DMS114 treated with DMSO at 0.1 percent for 48 hours (cell line): ENCODE data around the gene USP13.
A peak's percentile ranks its signal among the peaks of the same experiment; 100 is the strongest.

Experiments used
- DNase-seq: peaks from one replicate; lab custom pipeline; 2025; ENCODE audit not compliant: unreplicated experiment; lab: John Stamatoyannopoulos, UW

USP13 gene

DNA sequence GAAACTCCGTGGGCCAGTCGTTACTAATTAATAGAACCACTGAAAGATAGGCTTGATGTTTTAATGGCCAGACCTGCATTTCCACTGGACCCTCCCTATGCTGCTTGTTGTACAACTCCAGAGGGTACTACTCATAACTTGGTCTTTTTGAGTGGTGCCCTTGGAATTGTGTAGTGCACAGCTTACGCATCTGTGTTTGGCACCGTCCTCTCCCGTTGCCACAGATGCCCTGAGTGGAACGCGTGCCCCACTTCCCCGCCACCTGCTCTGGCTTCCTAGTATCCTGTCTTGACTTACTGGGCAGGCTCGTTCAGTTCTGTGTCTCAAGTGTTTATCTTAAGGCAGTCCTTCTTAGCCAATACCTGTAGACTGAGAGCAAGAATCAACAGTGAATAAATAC lies 78.7 kb downstream of the USP13 start:
- no peak for DNase-seq

DNA sequence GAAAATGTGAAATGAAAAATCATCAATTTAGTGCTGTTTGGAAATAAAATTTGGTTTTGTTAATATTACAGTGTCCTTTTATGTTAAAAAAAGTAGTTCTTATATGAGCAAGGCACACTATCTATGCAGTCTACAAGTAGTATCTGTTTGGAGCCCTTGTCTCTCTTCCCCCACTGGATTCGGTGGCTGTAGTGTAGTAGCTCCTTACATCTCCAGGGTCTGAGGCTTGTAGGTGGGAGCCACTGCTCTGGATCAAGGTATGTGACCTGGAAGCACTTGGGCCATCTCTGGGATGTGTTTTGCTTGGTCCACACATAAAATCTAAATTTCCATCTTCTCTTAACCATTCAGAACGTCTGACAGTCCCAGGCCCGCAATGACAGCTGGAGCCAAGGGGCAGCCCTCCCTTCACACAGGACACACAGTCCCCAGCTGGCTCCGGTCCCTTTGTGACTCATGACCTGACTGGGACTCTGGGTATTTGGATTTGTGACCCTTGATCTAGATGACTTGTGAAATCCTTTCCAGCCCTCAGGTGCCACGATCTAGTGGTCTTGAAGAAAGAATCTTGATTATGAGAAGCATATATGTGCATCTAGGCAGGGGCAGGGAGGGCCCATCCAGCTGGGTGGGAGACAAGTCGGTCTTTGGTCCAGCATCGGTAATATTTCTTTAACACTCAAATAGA lies 80.0 kb downstream of the USP13 start:
- DNase-seq: no peak

DNA sequence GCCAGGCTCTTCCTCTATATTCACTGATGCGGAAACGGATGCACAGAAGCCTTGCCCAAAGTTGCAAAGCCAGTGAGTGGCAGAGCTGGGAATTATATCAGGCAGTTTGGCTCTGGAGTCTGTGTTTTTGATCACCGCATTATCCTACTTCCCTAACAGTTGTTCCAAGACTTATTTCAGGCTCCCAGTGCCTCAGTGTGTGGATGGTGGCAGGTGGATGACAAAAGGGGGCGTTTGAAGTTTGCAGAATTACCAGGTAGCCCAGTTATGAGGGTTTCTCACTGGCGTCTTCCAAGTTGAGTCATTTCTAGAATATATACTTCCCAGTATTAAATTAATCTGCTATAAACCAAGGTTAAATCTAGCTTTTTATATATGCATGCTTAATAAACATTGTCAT lies 81.0 kb downstream of the USP13 start:
- no peak for DNase-seq

DNA sequence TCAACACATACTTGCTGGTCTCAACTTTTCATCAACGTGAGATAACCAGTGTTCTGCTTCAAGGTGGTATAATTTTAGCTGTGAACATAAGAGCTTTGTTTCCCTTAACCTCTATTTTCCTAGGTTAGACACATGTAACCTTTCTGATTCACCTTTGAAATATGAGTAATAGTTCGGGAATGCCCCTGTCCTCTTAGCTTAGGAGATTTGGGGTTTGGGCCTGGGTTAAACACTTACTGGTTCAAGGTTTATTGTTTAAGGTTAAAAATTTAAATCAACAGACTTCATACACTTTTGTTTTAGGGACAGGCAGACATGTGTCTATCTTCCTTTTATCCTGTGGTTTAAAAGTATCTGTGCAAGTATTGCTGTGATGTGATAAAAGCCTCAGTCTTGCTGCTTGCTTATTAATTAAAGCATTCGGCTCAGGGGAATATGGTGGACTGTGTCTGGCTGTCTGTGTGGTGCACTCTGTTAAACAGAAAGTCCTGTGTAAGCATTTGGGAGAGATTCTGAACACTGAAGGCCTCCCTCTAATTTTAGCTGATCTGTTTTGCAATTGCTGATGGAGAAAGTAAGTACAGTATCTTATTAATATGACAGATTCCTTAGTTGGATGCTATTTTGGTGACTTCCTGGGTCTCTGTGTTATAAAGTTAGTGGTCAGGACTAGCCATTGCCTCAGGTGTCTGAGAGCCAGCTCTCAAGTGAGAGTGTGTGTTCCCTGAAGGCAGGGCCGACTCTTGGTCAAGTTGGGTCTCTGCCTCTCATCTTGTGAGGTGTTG lies 81.8 kb downstream of the USP13 start:
- no peak for DNase-seq

DNA sequence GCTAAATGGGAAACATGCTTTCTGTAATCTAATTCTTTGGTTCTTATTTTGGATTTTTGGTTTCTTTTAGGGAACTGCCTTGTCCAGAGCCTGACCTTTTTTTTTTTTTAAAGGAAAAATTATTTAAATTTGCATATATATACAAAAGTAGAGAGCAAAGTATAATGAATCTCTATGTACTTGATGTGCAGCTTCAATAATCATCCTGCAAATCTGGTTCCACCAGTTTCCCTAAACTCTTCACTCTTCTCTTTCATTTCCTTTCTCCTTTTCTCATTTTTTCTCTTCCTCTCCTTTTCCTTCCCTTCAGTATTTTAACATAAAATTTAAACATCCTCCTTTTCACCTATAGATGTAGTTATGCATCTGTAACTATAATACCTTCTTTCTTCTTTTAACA lies 82.5 kb downstream of the USP13 start:
- no peak for DNase-seq

DNA sequence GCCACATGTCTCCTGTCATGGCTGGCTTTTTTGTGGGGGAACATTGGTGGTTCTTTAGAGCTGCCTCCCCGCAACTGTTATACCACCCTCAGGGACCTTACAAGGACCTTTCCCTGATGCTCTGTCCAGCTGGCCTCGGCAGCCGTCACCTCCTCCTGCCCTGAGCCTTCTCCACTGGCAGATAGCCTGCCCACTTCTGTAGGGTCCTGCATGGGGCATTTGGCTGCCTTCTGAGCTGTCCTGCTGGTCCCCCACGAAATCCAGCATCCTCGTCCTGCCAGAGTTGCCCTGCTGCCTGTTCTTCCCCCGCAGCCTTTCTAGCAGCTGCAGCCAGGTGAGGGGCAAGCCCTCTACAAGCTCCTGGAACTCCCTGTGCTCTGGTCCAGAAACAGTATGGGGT lies 86.2 kb downstream of the USP13 start:
- DNase-seq: no peak

- DNase-seq: no peak
These were observed 87.2 kb downstream of the USP13 start for GRCh38 chr3:179739816-179740594.

- no peak for DNase-seq
These were observed 91.1 kb downstream of the USP13 start for GRCh38 chr3:179743913-179744312.

DNA sequence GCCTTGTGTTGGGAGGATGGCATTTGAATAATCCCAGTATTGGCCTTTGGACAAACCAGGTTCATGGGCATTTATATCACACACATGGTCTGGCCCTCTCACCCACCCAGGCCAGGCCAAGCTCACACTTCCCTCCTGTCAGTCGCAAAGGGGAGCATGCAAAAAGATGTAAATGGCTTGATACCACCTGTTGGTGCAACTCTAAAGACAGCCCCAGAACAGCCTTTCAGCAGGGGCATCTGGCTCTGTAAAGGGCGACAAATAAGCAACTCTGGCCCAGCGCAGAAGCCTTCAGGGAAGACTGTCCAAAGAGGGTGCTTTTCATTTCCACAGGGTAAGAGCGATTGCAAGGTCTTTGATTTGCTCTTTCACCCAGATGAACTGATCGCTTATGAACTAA lies 91.8 kb downstream of the USP13 start:
- no peak for DNase-seq

- no peak for DNase-seq
These were observed 92.2 kb downstream of the USP13 start for GRCh38 chr3:179745079-179745478.

DNA sequence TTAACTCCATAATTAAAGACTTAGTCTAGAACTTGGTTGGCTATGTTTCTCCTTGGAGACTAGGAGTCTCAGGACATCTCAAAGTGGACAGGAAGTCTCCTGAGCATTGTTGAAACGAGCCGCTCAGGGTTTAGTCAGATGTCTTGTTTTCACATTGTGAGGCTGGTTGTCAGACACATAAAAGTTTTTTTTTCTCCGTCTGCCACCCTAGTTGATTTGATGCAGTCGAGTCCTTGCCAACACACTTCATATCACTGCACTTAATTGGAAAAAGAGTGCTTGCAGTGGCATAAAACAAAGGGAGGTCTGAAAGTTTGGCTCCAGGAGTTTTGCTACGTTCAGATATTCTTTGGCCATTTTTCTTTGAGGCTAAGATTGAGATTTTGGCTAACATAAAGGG lies 92.9 kb downstream of the USP13 start:
- no peak for DNase-seq

- no peak for DNase-seq
These were observed 98.0 kb downstream of the USP13 start for GRCh38 chr3:179750720-179751328.

DNA sequence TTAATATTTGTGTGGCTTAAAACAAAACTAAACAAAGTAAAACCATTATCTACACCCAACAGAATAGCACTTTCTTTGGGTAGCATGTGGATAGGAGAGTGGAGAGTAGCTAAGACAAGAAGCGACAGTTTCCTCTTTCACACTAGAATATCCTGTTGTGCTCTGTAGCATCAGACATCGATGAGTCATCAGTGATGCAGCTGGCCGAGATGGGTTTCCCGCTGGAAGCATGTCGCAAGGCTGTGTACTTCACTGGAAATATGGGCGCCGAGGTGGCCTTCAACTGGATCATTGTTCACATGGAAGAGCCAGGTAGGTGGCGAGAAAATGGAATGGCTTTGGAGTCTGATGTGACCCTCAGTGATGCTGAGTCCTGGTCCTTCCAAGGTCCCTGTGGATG lies 108.1 kb downstream of the USP13 start:
- DNase-seq: no peak

DNA sequence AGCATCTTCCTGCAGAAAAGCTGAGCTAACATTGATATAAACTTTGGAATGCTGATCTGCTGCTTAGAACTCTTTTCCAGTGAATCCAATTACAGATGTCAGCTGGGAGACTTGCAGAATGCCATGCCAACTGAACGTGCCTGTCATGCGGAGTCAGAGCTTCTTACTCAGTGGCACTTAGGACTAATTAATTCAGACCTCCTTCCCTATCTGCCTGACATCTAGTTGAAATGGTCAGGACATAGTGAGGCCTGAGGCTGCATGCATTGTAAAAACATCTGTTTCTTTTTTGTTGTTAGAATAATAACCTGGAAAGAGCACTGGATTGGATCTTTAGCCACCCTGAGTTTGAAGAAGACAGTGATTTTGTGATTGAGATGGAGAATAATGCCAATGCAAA lies 112.6 kb downstream of the USP13 start:
- no peak for DNase-seq

DNA sequence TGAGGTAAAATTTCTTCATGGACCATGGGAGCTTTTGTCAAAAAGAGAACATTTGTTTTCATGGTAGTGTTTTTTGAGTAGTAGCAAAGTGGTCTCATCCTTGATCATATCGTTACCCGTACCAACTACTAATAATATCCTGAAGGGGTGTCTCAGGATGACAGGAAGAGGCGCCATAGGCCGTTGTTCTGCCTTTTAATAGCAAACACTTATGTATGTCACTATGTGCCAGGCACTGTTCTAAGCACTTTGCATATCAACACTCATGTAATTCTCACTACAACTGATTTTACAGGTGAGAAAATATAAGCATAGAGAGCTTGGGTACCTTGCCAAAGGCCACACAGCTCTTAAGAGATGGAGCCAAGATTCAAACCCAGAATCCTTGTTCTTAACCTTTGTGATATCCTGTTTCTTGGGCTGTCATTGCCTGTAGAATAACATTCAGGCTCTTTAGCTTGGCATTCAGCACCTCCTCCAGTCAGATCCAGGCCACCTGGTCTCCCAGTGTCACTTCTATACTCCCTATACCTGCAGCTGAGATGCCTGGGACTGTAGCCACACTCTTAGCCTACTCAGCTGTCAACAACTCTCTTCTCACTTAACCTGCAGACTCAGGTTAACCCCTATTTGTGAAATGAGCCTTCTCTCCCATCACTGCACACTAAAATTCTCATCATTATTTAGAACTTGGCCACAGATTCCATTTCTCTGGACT lies 113.7 kb downstream of the USP13 start:
- no peak for DNase-seq

- DNase-seq: peak; percentile 7
These were observed 115.2 kb downstream of the USP13 start for GRCh38 chr3:179768080-179768479.

- no peak for DNase-seq
These were observed 116.8 kb downstream of the USP13 start for GRCh38 chr3:179769411-179770247.

- no peak for DNase-seq
These were observed 119.0 kb downstream of the USP13 start for GRCh38 chr3:179771797-179772196.

- DNase-seq: no peak
These were observed 119.5 kb downstream of the USP13 start for GRCh38 chr3:179772297-179772696.
